Stromal cell of bone marrow (primary cell): ENCODE measurements around the gene SNX2.
A peak's percentile ranks its signal among the peaks of the same experiment; 100 is the strongest.
"Not testable (repeated sequence)": the region's sequence is repeated elsewhere in the genome, so short reads cannot be mapped to it uniquely, and the experiment has no call there.

ENCODE experiments used
- DNase-seq: peaks from one replicate; pipeline ENCODE4 v3.0.0-alpha.2; 2012; ENCODE audit warnings: low read depth

SNX2 gene

GRCh38 chr5:122844136-122844909 lies 69.4 kb downstream of the SNX2 start:
- DNase-seq, result no peak

- no peak for DNase-seq
These were observed 70.0 kb downstream of the SNX2 start for GRCh38 chr5:122844910-122845228.

- DNase-seq, result peak; percentile 51
These were observed 70.6 kb downstream of the SNX2 start, which contains the start of gene SNX24 for GRCh38 chr5:122845229-122846050. Gene SNX24 (plus strand): TSS chr5:122845613. CDS start chr5:122845634, 21 bp downstream.

GRCh38 chr5:122846051-122846550 lies 71.2 kb downstream of the SNX2 start:
- no peak for DNase-seq

GRCh38 chr5:122847687-122848081 lies 72.8 kb downstream of the SNX2 start:
- no peak for DNase-seq

- no peak for DNase-seq
These were observed 74.9 kb downstream of the SNX2 start for GRCh38 chr5:122849771-122850170.

GRCh38 chr5:122857538-122857937 lies 82.7 kb downstream of the SNX2 start:
- not testable (repeated sequence) for DNase-seq

GRCh38 chr5:122858451-122858850 lies 83.6 kb downstream of the SNX2 start:
- DNase-seq, result no peak

- DNase-seq, result no peak
These were observed 88.4 kb downstream of the SNX2 start for GRCh38 chr5:122863240-122863639.

GRCh38 chr5:122863721-122864120 lies 88.8 kb downstream of the SNX2 start:
- no peak for DNase-seq

GRCh38 chr5:122864400-122864799 lies 89.5 kb downstream of the SNX2 start:
- no peak for DNase-seq

GRCh38 chr5:122864842-122865241 lies 90.0 kb downstream of the SNX2 start:
- DNase-seq, result no peak

- DNase-seq, result no peak
These were observed 95.5 kb downstream of the SNX2 start for GRCh38 chr5:122870219-122870856.

GRCh38 chr5:122871661-122872060 lies 96.8 kb downstream of the SNX2 start:
- DNase-seq, result no peak

- no peak for DNase-seq
These were observed 99.4 kb downstream of the SNX2 start for GRCh38 chr5:122874179-122874875.

GRCh38 chr5:122877518-122877917 lies 102.6 kb downstream of the SNX2 start:
- DNase-seq, result no peak

- no peak for DNase-seq
These were observed 104.2 kb downstream of the SNX2 start for GRCh38 chr5:122879076-122879475.
